T-helper 2 cell treated with Interferon-gamma antibody and Interleukin-4, amounts not matched to agents 100 ng/mL and 5 ng/mL, for 36 hours (primary cell): ENCODE results near the gene SH3BP5L. TPM values are rescaled to one million over a fixed set of nuclear protein-coding genes. Genes with fewer than 3 reads are reported as not detected.

ENCODE experiments used
- intact Hi-C: fragments of 100-400 bp; cut with micrococcal nuclease; formaldehyde crosslinking; loops from one replicate; pipeline ENCODE4 v1.15.1; 2023
- total RNA-seq: library from RNA; stranded (reverse); gene quantifications from 2 replicates; pipeline ENCODE4 v1.2.3, GENCODE V29; 2022

SH3BP5L gene
- 30.1 and 33.0 TPM in 2 replicates for total RNA-seq

DNA sequence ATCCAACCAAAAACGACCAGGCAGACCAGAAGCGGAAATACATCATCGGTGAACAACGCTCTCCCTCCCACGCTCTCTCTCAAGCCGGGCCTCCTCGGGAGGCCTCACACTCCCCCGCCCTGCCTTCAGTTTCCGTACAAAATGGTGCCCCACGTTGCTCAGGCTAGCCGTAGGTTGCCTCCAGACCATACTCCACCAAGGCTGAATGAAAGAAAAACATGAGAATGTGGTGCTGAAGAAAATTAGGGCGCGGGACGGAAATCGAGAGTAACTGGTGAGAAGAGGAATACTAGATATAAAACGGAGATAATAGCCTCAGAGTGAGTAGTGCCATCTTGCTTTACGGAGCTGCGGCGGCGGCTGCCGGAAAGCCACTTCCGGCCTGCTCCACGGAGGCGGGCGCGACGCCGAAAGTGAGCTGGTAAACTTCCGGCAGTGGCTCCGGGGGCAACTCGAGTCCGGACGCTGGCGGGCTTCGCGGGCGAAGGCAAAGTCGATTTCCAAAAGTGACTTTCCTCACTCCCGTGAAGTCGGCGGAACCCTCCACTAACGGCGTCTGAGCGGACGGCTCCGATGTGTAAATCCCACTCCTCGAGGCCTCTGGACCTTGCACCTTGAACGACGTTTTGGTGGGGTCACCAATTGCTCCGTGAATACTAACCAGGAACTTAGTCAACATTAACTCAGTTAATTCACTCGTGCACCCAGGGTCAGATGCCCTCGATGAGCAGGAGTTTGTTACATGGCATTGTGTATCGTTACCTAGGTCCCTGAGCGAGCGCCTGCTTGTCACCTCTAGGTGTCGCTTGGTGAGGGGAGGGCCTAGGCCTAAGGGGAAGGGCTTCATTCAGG lies at the start of gene SH3BP5L:
SH3BP5L (minus strand) TSS at position 7 of the 852 bp plus-strand sequence. CDS start 980 bp downstream, outside the sequence.
- intact Hi-C loops = loop anchor here (1.0 to 5.0 kb wide), 8 partner anchors 12 to 1724 kb away; partner anchors contain the start of genes PGBD2, ZNF669 and ZNF672

DNA sequence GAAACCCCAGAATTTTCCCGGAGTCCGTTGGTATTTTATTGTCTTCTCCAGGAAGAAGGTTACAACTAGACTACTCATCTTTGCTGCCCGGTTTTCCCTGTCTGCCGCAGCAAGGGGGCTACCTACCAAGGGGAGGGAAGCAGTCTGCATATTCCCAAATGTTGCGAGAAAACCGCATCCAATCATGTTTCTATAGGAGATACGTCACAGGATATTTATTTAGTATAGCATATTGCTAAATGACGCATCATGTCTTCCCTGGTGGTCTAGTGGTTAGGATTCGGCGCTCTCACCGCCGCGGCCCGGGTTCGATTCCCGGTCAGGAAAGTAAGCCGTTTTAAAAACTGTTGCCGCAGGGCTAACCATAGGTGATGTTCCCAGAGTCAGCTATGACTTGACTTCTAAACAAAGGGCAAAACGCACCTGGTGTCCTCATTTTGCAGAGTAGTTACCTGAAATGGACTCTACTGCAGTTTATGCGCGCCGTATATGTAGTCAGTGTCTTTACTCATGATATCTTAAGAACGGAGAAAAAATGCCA lies 48.3 kb upstream of the SH3BP5L start:
- intact Hi-C loops = loop anchor here (1.0 kb wide), 7 partner anchors 11 to 470 kb away; partner anchors contain the start of genes PGBD2, ZNF672 and ZNF692

DNA sequence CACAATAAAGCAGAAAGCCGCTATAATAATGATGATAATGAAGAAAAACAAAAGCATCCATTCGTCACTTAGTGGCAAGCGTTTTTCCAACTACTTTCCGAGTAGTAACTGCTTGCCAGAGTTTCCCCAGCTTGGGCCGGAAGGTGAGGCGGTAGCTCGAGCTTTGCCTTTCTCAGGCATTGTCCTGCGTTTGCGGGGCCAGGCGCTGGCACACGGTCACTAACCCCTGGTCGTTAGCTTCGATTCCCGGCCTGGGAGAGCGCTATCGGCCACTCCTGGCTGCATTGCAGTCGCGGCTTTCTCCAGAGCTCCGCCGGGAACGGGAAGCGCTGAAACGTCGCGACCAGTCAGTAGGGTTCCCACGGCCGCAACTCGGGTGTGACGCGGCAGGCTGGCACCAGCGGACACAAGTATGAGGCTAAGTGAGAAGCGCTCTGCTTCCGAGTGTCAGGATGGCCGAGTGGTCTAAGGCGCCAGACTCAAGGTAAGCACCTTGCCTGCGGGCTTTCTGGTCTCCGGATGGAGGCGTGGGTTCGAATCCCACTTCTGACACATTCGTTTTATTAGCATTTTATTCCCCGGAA lies 47.8 kb upstream of the SH3BP5L start:
- intact Hi-C loops = loop anchor here (1.0 kb wide), 6 partner anchors 10 to 469 kb away; partner anchors contain the start of genes ZNF672 and ZNF692

DNA sequence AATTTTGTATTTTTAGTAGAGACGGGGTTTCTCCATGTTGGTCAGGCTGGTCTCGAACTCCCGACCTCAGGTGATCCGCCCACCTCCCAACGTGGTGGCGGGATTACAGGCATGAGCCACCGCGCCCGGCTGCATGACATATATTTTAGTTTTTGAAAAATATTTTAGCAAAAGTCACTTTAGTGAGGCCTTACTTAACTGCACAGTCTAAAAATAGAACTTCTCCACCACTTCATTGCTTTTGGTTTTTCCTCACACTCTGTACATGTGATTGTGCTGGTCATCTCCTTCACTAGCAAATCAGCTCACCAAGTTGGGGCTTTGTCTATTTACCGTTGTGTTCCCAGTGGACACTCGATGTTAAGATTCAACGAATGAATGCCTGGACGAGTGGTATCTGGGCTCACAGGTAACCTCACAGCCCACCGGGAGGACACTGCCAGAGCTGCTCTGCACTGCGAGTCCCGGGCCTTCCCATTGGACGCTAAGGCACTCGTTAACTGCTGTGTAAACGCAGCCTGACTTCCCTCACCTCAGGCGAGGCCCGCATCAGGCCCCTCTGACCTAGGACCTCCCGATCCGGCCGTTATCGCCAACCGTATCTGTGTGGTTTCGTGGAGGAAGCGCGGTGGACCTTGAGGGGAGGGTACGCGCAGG lies 47.2 kb upstream of the SH3BP5L start:
- intact Hi-C loops = loop anchor here (1.0 kb wide), 6 partner anchors 10 to 469 kb away; partner anchors contain the start of genes ZNF672 and ZNF692

DNA sequence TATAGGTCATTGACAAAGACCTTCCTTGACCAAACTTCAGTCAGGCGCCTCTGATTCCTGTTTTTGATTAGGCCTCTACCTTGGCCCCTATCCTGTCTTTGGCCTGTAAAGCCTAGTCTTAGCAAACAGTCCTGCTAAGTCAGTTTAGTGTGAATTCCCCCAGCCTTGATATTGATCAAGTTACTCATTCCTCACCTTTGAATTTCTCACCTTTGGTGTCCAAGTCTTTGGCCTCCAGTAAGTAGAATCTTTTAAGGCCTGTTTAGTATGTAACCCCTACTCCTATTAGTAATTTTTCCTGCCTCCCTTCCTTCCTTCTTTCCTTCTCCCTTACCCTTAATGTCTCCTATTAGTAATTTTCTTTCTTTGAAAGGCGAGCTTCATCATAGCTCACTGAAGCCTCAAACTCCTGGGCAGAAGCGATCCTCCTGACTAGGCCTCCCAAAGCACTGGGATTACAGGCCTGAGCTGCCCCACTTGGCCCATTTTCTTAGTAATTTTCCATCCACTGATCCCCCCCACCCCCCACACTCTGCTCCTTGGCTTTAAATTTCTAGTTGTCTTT lies 46.2 kb upstream of the SH3BP5L start:
- intact Hi-C loops = no loop called here

DNA sequence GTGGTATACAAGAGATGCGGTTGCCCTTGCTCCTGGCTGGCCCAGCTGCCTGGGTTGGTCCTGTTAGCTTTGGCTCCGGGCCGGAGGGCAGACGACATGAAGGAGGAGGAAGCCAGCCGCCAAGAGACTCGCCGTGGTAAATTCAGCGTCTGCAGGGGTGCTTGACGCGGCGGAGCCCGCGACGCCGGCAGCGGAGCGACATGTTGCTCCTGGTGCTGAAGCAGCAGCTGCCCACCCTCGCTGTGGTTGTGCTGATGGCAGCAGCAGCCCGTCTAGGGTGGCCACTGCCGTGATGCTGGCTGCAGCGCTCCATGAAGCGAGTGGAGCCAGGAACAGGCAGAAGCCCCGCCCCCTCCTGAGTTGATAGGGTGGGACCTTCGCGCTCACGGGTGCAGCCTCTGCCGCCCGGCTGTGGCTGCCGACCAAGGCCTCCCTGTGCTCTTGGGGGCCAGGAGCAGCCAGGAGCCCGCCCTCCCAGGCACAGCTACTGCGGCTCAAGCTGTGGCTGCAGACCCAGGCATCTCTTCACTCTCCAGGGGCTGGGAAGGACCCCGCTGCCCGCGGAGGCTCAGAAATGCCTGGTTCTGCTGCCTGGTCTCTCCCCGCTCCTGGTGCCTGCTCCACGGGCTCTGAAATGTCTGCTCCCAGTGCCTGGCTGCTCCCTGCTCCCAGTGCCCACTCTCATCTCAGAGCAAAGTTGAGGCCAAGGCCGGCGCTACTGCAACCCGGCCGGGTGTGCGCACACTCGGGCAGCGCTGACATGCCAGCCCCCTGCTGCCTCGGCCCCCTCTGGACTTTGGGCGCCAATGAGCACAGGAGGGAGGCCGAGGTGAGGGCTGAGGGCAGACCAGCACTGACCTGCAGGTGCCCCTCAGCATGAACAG lies 37.5 kb upstream of the SH3BP5L start:
- intact Hi-C loops = loop anchor here (1.0 kb wide), 2 partner anchors 10 to 37 kb away; no protein-coding TSS in a partner anchor

DNA sequence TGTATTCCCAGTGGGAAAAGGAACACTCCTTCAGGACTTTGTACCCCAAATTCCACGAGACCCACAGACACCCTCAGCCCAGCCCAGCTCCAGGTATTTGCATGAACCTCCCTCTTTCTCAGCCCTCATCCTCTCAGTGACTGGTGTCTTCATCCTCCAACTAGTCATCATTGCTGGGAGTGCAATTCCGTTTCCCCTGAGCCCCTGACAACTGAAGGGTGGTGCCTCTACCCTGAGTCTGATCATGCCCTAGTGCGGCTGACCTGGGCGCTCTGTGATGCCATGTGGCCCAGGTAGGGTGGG lies 36.9 kb upstream of the SH3BP5L start:
- intact Hi-C loops = no loop called here

DNA sequence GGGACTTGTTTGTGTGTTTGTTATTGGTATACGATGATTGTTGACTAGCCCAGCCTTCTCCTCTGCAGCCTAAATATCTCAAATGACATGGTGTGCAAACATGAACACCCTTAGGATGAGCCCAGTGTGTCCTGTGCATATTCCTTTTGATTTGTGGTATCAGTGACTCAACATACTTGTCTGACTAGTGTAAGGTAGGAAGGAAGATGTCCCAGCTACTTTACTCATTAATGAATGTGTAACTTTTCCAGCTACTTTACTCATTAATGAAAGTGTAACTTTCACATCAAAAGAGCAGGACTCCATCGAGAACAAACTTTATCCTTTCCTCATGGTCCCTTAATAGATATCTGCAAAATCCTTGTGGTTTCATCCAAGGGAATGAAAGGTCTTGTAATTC lies 35.9 kb upstream of the SH3BP5L start:
- intact Hi-C loops = no loop called here

DNA sequence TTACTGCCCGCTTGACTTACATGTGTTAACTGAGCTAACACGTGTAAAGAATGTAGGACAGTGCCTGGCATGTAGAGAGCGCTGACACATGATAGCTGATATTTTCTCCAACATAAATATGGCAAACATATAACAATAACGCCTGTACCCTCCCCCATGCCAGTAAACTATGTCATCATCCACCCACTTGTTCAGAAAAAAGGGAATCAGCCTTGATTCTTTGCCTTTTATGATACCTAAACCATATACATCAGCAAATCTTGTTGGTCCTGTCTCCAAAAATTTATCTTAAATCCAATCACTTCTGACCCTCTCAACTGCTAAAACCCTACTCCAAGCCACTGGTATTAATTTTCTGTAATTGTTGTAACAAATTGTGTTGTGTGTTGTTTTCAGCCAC lies 34.3 kb upstream of the SH3BP5L start:
- intact Hi-C loops = no loop called here

DNA sequence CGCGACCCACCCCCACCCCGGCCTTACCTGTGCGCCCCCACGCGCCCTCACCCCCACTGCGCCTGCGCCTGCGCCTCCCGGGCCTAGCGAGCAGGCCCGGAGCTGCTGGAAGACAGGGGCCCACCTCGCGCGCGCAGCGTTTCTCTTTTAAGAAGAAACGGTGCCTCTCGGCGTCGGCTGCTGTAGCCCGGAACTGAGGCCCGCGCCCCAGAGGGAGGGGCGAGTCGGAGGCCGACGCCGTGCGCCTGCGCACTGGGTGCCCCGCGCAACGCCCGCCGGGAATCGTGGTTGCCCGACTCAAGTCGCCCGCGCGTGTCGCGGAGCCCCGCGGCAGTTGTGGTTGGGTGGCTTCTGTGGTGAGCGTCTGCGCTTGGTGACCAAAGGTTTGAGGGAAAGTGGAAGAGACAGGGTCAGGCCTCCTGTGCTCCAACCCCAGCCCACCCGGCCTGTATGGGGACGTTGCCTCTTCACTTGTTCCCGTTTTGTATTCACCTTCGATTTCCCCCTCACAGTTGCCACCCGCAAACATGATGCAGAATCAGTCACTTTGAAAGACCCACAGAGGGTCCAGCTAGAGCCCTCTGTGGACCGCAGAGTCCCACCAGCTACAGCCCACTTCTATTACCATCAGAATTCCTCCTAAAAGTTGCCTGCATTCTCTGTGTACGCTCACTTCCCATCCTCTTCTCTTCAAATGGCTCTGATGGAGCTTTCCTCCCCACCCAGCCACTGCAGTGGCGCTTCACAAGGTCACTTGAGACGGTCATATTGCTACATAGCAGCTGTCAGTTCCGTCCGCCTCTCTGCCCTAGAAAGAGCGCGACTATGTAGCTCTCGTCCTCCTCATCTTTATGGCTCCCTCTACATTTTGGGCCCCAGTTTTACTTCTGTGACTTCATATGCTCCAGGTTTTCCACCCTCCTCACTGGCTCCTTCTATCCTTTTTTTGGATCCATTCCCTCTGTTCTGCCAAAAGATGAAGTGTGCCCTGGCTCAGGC lies 33.5 kb upstream of the SH3BP5L start, which contains the start of gene ZNF692:
ZNF692 (minus strand) TSS at position 195 of the 999 bp plus-strand sequence. CDS start 776 bp downstream, outside the sequence.
- intact Hi-C loops = loop anchor here (1.0 kb wide), 4 partner anchors 14 to 47 kb away; partner anchors contain the start of genes PGBD2 and ZNF672

DNA sequence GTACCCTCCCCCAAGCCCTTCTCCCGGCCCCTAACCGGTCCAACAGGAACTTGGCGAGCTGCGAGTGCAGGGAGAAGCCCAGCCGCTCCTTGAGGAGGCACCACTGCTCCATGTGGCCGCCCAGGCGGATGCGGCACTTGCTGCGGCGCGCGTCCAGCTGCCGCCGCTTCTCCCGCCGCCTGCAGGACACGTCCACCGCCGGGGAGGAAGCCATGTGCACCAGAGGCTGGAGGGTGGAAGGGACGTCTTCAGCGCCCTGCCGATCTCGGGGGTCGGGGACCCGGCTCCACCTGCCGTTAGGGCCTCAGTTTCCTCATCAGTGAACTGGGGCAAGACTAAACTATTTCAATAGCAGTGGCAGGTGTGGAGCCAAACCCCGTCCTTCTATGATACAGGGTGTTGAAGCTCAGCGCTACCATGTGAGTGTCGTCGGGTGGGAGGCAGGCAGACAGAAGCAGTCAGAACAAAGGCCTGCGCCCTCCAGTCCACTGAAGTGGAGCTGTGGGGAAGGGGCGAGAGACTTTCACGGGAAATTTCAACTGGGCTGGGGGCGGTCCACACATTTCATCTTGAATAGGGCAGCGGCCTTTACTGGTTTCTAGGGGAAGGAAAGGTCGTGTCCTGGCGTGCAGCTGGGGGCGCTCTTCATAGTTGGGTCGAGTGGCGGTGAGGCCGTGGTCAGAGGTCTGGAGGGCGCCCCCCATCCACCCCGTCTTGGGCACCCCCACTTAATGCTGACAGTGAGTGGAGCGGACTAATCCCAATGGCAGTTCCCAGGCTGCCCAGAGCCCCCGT lies 32.6 kb upstream of the SH3BP5L start:
- intact Hi-C loops = loop anchor here (1.0 kb wide), 2 partner anchors 20 to 32 kb away; partner anchors contain the start of gene ZNF672

DNA sequence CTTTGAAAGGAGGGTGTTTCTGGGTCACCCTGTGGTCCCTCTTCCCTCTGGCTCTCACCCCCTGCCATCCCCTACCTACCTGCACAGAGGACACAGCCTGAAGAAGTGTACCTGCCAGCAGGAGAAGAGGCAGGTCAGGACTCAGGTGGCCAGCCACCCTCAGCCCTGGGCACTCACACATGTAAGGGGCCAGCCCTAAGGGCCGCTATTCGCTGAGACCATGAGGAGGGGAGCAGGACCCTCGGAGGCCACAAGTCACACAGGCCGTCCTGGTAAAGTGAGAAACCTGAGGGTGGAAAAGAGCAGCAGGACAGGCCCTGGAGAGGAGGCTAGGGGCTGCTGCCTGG lies 32.0 kb upstream of the SH3BP5L start:
- intact Hi-C loops = loop anchor here (1.0 kb wide), 2 partner anchors 19 to 31 kb away; partner anchors contain the start of gene ZNF672

DNA sequence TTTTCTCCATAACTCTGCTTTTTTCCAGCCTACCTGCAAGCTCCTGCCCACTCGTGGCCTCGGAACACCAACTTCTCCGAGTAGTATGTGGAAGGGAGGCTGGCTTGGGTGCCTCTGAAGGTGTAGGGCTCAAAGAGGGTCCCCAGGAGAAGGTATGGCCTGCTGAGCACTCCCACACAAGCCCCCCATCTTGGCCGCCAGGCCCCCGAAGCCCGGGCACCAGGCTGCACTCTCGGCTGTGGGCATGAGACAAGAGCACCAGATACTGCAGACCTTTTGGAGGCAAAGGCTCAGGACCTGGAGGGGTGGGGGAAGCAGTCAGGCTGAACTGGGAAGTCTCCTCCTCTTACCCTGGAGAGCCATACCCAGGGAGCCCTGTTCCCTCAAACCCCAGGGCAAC lies 31.5 kb upstream of the SH3BP5L start:
- intact Hi-C loops = no loop called here

DNA sequence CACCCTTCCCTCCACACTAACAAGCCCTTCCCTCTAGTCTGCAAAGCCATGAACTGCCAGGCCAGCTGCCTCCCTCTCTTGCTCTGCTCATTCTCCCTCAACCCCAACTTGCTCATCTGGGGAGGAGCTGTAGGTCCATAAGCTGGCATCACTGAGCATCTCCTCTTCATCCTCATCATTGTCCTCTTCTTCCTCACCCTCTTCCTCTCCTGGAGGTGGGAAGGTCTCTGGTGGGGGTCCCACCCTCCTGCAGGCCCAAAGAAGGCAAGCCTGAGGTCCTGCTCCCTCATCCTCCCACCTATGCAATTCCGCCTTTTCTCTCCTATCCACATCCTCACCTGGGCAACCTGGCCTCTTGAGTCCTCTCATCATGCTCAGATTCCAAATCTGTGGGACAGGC lies 30.5 kb upstream of the SH3BP5L start:
- intact Hi-C loops = no loop called here

DNA sequence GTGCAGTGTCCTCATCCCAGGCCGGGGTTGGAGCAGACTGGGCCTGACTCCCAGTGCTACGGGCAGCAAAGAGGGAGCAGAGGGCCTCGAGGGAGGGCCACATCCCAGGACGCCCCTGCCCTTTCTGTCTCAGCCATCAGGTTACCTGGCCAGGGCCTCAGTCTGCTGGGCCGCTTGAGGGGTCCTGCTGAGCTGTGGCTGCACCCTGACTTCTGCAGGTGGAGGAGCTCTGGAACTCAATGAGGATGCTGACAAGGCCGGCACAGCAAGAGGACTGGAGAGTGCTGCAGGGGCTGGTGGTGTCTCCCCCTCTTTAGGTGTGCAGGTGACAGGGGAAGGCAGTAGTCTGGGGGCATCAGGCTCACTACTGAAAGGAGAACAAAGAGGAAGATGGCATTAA lies 29.9 kb upstream of the SH3BP5L start:
- intact Hi-C loops = no loop called here

DNA sequence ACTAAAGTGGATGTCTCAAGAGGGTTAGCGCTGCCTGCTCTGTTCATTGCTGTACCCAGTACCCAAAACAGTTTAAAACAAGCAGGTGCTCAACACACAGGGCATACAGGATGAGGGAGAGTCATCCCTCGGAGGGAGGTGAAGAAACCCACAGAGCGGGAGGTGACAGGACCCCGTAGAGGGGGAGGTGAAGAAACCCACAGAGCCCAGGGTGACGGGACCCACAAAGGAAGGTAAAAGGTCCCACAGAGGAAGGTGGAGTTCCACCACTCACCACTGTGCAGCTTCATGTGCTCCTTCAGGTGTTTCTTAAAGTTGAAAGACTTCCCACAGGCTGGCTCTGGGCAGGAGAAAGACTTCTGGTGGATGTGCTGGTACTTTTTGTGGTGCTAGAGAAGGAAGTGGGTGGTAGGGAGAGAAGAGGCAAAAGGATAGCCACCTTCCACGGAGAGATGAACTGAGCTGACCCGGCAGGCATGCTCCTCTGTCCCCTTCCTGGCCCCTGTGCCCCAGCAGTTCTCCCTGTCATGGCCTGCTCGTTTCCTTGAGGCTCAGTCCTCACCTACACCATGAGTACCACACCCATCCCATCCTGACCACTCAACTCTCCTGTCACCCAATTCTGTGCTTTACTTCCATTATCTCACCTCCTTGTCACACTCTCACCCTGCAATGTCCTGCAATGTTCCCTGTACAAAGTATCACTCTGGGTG lies 28.1 kb upstream of the SH3BP5L start:
- intact Hi-C loops = no loop called here
